ENCODE measurements around the gene ZBTB20.
"Not testable (repeated sequence)": the region's sequence is repeated elsewhere in the genome, so short reads cannot be mapped to it uniquely, and the experiment has no call there.

The ZBTB20 gene

DNA sequence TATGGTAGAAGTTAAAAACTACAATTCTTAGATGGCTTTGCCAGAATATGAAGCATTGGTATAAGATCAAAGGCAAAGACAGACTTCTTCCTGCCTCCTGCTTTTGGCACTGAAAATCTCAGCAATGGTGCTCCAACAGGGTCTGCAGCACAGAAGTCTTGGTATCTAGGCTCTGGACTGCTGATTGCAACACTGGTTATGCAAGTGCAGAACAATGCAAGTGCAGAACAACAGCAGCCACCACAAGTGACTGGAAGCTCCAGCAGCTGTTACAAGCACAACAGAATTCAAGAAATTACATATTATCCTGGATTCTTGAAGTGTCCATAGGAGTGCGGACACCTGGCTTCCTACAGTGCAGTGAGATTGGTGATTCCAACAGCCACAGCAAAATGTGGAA, 33.7 kb downstream of the ZBTB20 start (continued):
- no peak for TF ChIP-seq ESRRG (CRISPR knock-in tag; IDR thresholded peaks at IDR 0.05)
- TF ChIP-seq PPARA (CRISPR knock-in tag; IDR thresholded peaks at IDR 0.05; ENCODE audit: borderline replicate concordance), result no peak
- TF ChIP-seq ZFP30 (CRISPR knock-in tag; IDR thresholded peaks at IDR 0.05), result no peak

DNA sequence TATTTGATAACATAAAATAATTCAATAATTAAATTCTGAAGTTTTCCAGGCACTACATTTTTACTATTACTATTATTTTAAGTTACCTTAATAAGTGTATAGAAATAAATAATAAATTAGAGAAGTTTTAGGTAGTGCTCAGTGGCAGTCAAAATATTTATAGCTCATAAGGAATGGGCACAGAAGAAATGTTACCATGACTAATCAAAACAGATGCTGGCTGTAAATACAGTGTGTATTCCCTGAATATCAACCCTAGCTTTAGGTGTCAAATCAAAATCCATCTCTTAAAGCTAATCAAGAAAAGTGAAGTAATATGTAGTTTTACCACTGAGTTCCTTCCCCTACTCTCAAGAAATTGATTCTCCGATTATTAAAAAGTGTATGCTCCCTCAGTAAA, 35.5 kb downstream of the ZBTB20 start:
- TF ChIP-seq ZC3H10 (CRISPR knock-in tag; IDR thresholded peaks at IDR 0.05), result no peak
- no peak for TF ChIP-seq ISL1 (CRISPR knock-in tag; IDR thresholded peaks at IDR 0.05)
- TF ChIP-seq POU6F1 (CRISPR knock-in tag; IDR thresholded peaks at IDR 0.05; ENCODE audit: borderline replicate concordance, low read depth), result no peak
- TF ChIP-seq ZFP30 (CRISPR knock-in tag; IDR thresholded peaks at IDR 0.05), result no peak
- ATAC-seq, result no peak

- no peak for TF ChIP-seq SNAI2 (CRISPR knock-in tag; IDR thresholded peaks at IDR 0.05)
- TF ChIP-seq GLIS3 (CRISPR knock-in tag; IDR thresholded peaks at IDR 0.05), result no peak
- no peak for TF ChIP-seq ZFP30 (CRISPR knock-in tag; IDR thresholded peaks at IDR 0.05)
- no peak for TF ChIP-seq TSHZ2 (CRISPR knock-in tag; IDR thresholded peaks at IDR 0.05)
- no peak for TF ChIP-seq ZNF8 (CRISPR knock-in tag; IDR thresholded peaks at IDR 0.05)
- TF ChIP-seq TOX (CRISPR knock-in tag; IDR thresholded peaks at IDR 0.05; ENCODE audit: borderline replicate concordance), result no peak
- TF ChIP-seq ARNTL (CRISPR knock-in tag; IDR thresholded peaks at IDR 0.05; ENCODE audit: borderline replicate concordance, low read depth), result no peak
- no peak for TF ChIP-seq TCF4 (CRISPR knock-in tag; IDR thresholded peaks at IDR 0.05; ENCODE audit: borderline replicate concordance)
- TF ChIP-seq ZNF565 (CRISPR knock-in tag; conservative IDR thresholded peaks at IDR 0.05; ENCODE audit: low read depth), result no peak
- TF ChIP-seq PPARA (CRISPR knock-in tag; IDR thresholded peaks at IDR 0.05; ENCODE audit: borderline replicate concordance), result no peak
- no peak for TF ChIP-seq OSR1 (CRISPR knock-in tag; IDR thresholded peaks at IDR 0.05)
- TF ChIP-seq BACH2 (CRISPR knock-in tag; IDR thresholded peaks at IDR 0.05; ENCODE audit: borderline replicate concordance), result no peak
- no peak for TF ChIP-seq ZFP3 (CRISPR knock-in tag; IDR thresholded peaks at IDR 0.05)
- TF ChIP-seq ZNF70 (CRISPR knock-in tag; IDR thresholded peaks at IDR 0.05), result no peak
- TF ChIP-seq CREB5 (CRISPR knock-in tag; IDR thresholded peaks at IDR 0.05; ENCODE audit: low read depth), result no peak
- no peak for TF ChIP-seq ZC3H10 (CRISPR knock-in tag; IDR thresholded peaks at IDR 0.05)
- no peak for TF ChIP-seq RARB (CRISPR knock-in tag; IDR thresholded peaks at IDR 0.05)
- no peak for TF ChIP-seq CSDC2 (CRISPR knock-in tag; IDR thresholded peaks at IDR 0.05)
- no peak for TF ChIP-seq ESRRG (CRISPR knock-in tag; IDR thresholded peaks at IDR 0.05)
- no peak for TF ChIP-seq POU6F1 (CRISPR knock-in tag; IDR thresholded peaks at IDR 0.05; ENCODE audit: borderline replicate concordance, low read depth)
- no peak for ATAC-seq
Observed at GRCh38 chr3:115110830-115111229, 36.3 kb downstream of the ZBTB20 start.

GRCh38 chr3:115110066-115110465, 37.0 kb downstream of the ZBTB20 start:
- ATAC-seq, result not testable (repeated sequence)

DNA sequence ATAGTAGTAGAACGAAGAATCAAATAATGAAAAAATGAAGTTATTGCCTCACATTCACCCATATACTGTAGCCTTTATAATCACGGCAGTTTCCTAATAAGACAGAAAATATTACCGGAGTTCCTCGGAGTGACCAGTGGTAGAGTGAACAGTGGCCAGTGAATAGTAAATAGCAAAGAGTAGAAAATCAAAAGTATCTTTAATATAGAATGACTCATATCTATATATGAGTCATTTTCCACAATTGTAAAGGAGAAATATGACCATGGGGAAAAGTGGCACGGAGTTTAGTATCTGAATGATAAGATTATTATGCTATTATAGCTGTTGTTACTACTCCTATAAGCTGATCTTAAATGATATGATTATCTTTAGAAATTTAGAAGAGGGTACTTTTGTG, 38.5 kb downstream of the ZBTB20 start:
- peak; percentile 24; the same call in 1 of the 3 replicates for ATAC-seq
- TF ChIP-seq, protein P1, sequence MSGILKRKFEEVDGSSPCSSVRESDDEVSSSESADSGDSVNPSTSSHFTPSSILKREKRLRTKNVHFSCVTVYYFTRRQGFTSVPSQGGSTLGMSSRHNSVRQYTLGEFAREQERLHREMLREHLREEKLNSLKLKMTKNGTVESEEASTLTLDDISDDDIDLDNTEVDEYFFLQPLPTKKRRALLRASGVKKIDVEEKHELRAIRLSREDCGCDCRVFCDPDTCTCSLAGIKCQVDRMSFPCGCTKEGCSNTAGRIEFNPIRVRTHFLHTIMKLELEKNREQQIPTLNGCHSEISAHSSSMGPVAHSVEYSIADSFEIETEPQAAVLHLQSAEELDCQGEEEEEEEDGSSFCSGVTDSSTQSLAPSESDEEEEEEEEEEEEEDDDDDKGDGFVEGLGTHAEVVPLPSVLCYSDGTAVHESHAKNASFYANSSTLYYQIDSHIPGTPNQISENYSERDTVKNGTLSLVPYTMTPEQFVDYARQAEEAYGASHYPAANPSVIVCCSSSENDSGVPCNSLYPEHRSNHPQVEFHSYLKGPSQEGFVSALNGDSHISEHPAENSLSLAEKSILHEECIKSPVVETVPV (CRISPR knock-in tag; IDR thresholded peaks at IDR 0.05), result no peak
- TF ChIP-seq SNAI2 (CRISPR knock-in tag; IDR thresholded peaks at IDR 0.05), result no peak
- no peak for TF ChIP-seq ZFP3 (CRISPR knock-in tag; IDR thresholded peaks at IDR 0.05)
- TF ChIP-seq TCF4 (CRISPR knock-in tag; IDR thresholded peaks at IDR 0.05; ENCODE audit: borderline replicate concordance), result no peak
- TF ChIP-seq ZFP30 (CRISPR knock-in tag; IDR thresholded peaks at IDR 0.05), result no peak
- TF ChIP-seq OSR1 (CRISPR knock-in tag; IDR thresholded peaks at IDR 0.05), result no peak
- no peak for TF ChIP-seq ZNF8 (CRISPR knock-in tag; IDR thresholded peaks at IDR 0.05)
- TF ChIP-seq TOX (CRISPR knock-in tag; IDR thresholded peaks at IDR 0.05; ENCODE audit: borderline replicate concordance), result no peak
- TF ChIP-seq CSDC2 (CRISPR knock-in tag; IDR thresholded peaks at IDR 0.05), result no peak
- no peak for TF ChIP-seq ARNTL (CRISPR knock-in tag; IDR thresholded peaks at IDR 0.05; ENCODE audit: borderline replicate concordance, low read depth)
- TF ChIP-seq ZNF70 (CRISPR knock-in tag; IDR thresholded peaks at IDR 0.05), result no peak
- TF ChIP-seq GLIS3 (CRISPR knock-in tag; IDR thresholded peaks at IDR 0.05), result no peak
- no peak for TF ChIP-seq BACH2 (CRISPR knock-in tag; IDR thresholded peaks at IDR 0.05; ENCODE audit: borderline replicate concordance)
- TF ChIP-seq ZNF565 (CRISPR knock-in tag; conservative IDR thresholded peaks at IDR 0.05; ENCODE audit: low read depth), result no peak
- TF ChIP-seq POU6F1 (CRISPR knock-in tag; IDR thresholded peaks at IDR 0.05; ENCODE audit: borderline replicate concordance, low read depth), result no peak
- no peak for TF ChIP-seq ISL1 (CRISPR knock-in tag; IDR thresholded peaks at IDR 0.05)
- TF ChIP-seq RARB (CRISPR knock-in tag; IDR thresholded peaks at IDR 0.05), result no peak

Measured in SK-N-SH treated with all-trans-retinoic acid at 6 μM for 48 hours (cell line).